IMR-90 (cell line): Measurements from ENCODE around the gene FOXK2. TPM values are rescaled to one million over a fixed set of nuclear protein-coding genes. Genes with fewer than 3 reads are reported as not detected.

ENCODE experiments used
- ATAC-seq: fragments of 200-7000 bp; cut with Tn5 transposase; 2 replicates; pipeline ENCODE4 v1.9.1; 2020; ENCODE audit warnings: low read depth, mild to moderate bottlenecking, moderate library complexity
- BruUV-seq: library from RNA; stranded (reverse); fragments of 400-500 nt; replicated peaks from 2 replicates; lab custom pipeline; 2021; lab: Mats Ljungman, UMichigan
- CTCF ChIA-PET: fragments of 300-600 bp; formaldehyde crosslinking; extraction: SDS; loops from one replicate; lab custom pipeline; 2021; ENCODE audit warnings: antibody characterized with exemption; lab: Yijun Ruan, JAX
- POLR2A ChIA-PET: fragments of 300-600 bp; sonication (Branson Sonifier 250); formaldehyde crosslinking; loops from one replicate; lab custom pipeline; 2022; ENCODE audit warnings: antibody characterized with exemption; ENCODE audit not compliant: unreplicated experiment; lab: Charles Lee
- DNase-seq: peaks from one replicate; pipeline ENCODE4 v3.0.0; 2013
- H2AFZ ChIP-seq: replicated peaks from 2 replicates; pipeline ENCODE3; 2013; ENCODE audit warnings: low read length, mild to moderate bottlenecking; ENCODE audit not compliant: poor library complexity
- H2AK5ac ChIP-seq: 2 replicates; pipeline ENCODE4 v1.6.1; 2013; ENCODE audit warnings: low read depth, low read length, inconsistent platforms
- H2AK9ac ChIP-seq: replicated peaks from 2 replicates; pipeline ENCODE3; 2013; ENCODE audit warnings: mild to moderate bottlenecking, low read depth, low read length, moderate library complexity; ENCODE audit not compliant: poor library complexity
- H2BK120ac ChIP-seq: 2 replicates; pipeline ENCODE4 v1.6.1; 2013; ENCODE audit warnings: low read depth, low read length, inconsistent platforms
- H2BK15ac ChIP-seq: 3 replicates; pipeline ENCODE4 v1.6.1; 2013; ENCODE audit warnings: low read depth, low read length, inconsistent platforms
- H2BK20ac ChIP-seq: 2 replicates; pipeline ENCODE4 v1.6.1; 2013; ENCODE audit warnings: low read depth, mild to moderate bottlenecking, inconsistent platforms, low read length, moderate library complexity
- H2BK5ac ChIP-seq: 2 replicates; pipeline ENCODE4 v1.6.1; 2013; ENCODE audit warnings: mild to moderate bottlenecking, low read depth, low read length, inconsistent platforms; ENCODE audit not compliant: poor library complexity, severe bottlenecking
- H3K14ac ChIP-seq: replicated peaks from 2 replicates; pipeline ENCODE4 v1.6.1; 2013; ENCODE audit warnings: low read depth, low read length, inconsistent platforms
- H3K18ac ChIP-seq: 2 replicates; pipeline ENCODE4 v1.6.1; 2013; ENCODE audit warnings: low read depth, low read length, control low read depth
- H3K23ac ChIP-seq: 2 replicates; pipeline ENCODE4 v1.6.1; 2013; ENCODE audit warnings: low read depth, low read length, inconsistent platforms
- H3K27ac ChIP-seq: 2 replicates; pipeline ENCODE4 v1.5.1; 2013; ENCODE audit warnings: mild to moderate bottlenecking, control low read depth, low read length; ENCODE audit not compliant: insufficient read depth
- H3K27me3 ChIP-seq: 2 replicates; pipeline ENCODE4 v1.6.1; 2013; ENCODE audit warnings: low read length; ENCODE audit not compliant: control insufficient read depth, insufficient read depth
- H3K36me3 ChIP-seq: 2 replicates; pipeline ENCODE4 v1.6.1; 2013; ENCODE audit warnings: low read length, mixed read lengths; ENCODE audit not compliant: control insufficient read depth, insufficient read depth
- H3K4ac ChIP-seq: 2 replicates; pipeline ENCODE4 v1.6.1; 2013; ENCODE audit warnings: low read depth, low read length, inconsistent platforms
- H3K4me1 ChIP-seq: 2 replicates; pipeline ENCODE4 v1.6.1; 2013; ENCODE audit warnings: low read length, mixed read lengths; ENCODE audit not compliant: control insufficient read depth, insufficient read depth
- H3K4me2 ChIP-seq: 2 replicates; pipeline ENCODE4 v1.6.1; 2013; ENCODE audit warnings: low read depth, mild to moderate bottlenecking, control low read depth, low read length, moderate library complexity
- H3K4me3 ChIP-seq: 2 replicates; pipeline ENCODE4 v1.5.1; 2013; ENCODE audit warnings: low read depth, mild to moderate bottlenecking, control low read depth, low read length, moderate library complexity; ENCODE audit not compliant: insufficient read depth
- H3K56ac ChIP-seq: 2 replicates; pipeline ENCODE4 v1.6.1; 2013; ENCODE audit warnings: low read length, inconsistent platforms; ENCODE audit not compliant: insufficient read depth; ENCODE audit errors: extremely low read depth
- H3K79me1 ChIP-seq, 2 experiments: 2 replicates each; pipeline ENCODE4 v1.6.1; 2013; ENCODE audit warnings: low read length in 2 of 2, inconsistent platforms in 1 of 2, low read depth in 1 of 2
- H3K9ac ChIP-seq: 2 replicates; pipeline ENCODE4 v1.6.1; 2013; ENCODE audit warnings: low read depth, low read length, control low read depth
- H3K9me1 ChIP-seq: 2 replicates; pipeline ENCODE4 v1.6.1; 2013; ENCODE audit warnings: low read length, inconsistent platforms; ENCODE audit not compliant: insufficient read depth
- H3K9me3 ChIP-seq: 2 replicates; pipeline ENCODE4 v1.6.1; 2013; ENCODE audit warnings: low read length; ENCODE audit not compliant: control insufficient read depth, insufficient read depth
- H4K20me1 ChIP-seq: 2 replicates; pipeline ENCODE4 v1.6.1; 2013; ENCODE audit warnings: low read length, inconsistent platforms; ENCODE audit not compliant: insufficient read depth
- H4K5ac ChIP-seq: 2 replicates; pipeline ENCODE4 v1.6.1; 2013; ENCODE audit warnings: mild to moderate bottlenecking, low read depth, low read length, control low read depth
- H4K8ac ChIP-seq, 2 experiments: 2 replicates each; pipeline ENCODE4 v1.6.1; 2013; ENCODE audit warnings: low read depth in 2 of 2, low read length in 2 of 2, control low read depth in 1 of 2, inconsistent platforms in 1 of 2
- H4K91ac ChIP-seq: 2 replicates; pipeline ENCODE4 v1.6.1; 2013; ENCODE audit warnings: low read depth, low read length, inconsistent platforms; ENCODE audit not compliant: insufficient read depth
- BHLHE40 ChIP-seq: fragments of 150-350 bp; IDR thresholded peaks from 2 replicates; pipeline ENCODE4 v1.6.1; 2016; ENCODE audit warnings: mild to moderate bottlenecking, low read depth, low read length
- CHD1 ChIP-seq: IDR thresholded peaks from 2 replicates; pipeline ENCODE4 v1.6.1; 2012; ENCODE audit warnings: low read depth, low read length, improper control_type of control experiment
- CTCF ChIP-seq: conservative IDR thresholded peaks from 2 replicates; pipeline ENCODE4 v1.5.1; 2012; ENCODE audit warnings: mild to moderate bottlenecking, low read depth, low read length, improper control_type of control experiment
- ELK1 ChIP-seq: fragments of 150-350 bp; IDR thresholded peaks from 2 replicates; pipeline ENCODE4 v1.6.1; 2016; ENCODE audit warnings: low read depth, mild to moderate bottlenecking, low read length, moderate library complexity, borderline replicate concordance
- FOS ChIP-seq: fragments of 150-350 bp; IDR thresholded peaks from 2 replicates; pipeline ENCODE4 v1.6.1; 2016; ENCODE audit warnings: low read depth, low read length
- NFE2L2 ChIP-seq: fragments of 150-350 bp; IDR thresholded peaks from 2 replicates; pipeline ENCODE4 v1.6.1; 2016; ENCODE audit warnings: low read depth, mild to moderate bottlenecking, low read length
- RAD21 ChIP-seq: IDR thresholded peaks from 2 replicates; pipeline ENCODE4 v1.6.1; 2012; ENCODE audit warnings: low read length, improper control_type of control experiment
- RCOR1 ChIP-seq: IDR thresholded peaks from 2 replicates; pipeline ENCODE4 v1.6.1; 2012; ENCODE audit warnings: mild to moderate bottlenecking, low read length, improper control_type of control experiment; ENCODE audit not compliant: insufficient replicate concordance
- SMC3 ChIP-seq: fragments of 150-350 bp; IDR thresholded peaks from 2 replicates; pipeline ENCODE4 v1.6.1; 2016; ENCODE audit warnings: low read depth, mild to moderate bottlenecking, antibody characterized with exemption, low read length, moderate library complexity
- USF2 ChIP-seq: fragments of 150-350 bp; IDR thresholded peaks from 2 replicates; pipeline ENCODE4 v1.6.1; 2017; ENCODE audit warnings: mild to moderate bottlenecking, antibody characterized with exemption, low read length, low read depth
- WGBS, 2 experiments: methylation state at CpG; one replicate each; pipeline versions ENCODE4 v1.1.5 to v1.1.7; 2013; ENCODE audit warnings: missing lambda C conversion rate in 2 of 2; ENCODE audit not compliant: insufficient read length in 1 of 2; ENCODE audit errors: extremely low coverage in 2 of 2; 5-methylcytosine and 5-hydroxymethylcytosine counted together
- dilution Hi-C: fragments of 300-500 bp; cut with HindIII; formaldehyde crosslinking; loops from one replicate; pipeline ENCODE4 v1.14.3; 2018; ENCODE audit warnings: low sequenced_read_pairs; ENCODE audit not compliant: unreplicated experiment
- in situ Hi-C: fragments of 300-500 bp; cut with MboI; formaldehyde crosslinking; loops from 3 replicates; pipeline ENCODE4 v1.14.3; 2019; ENCODE audit warnings: low sequenced_read_pairs, inconsistent platforms, mixed read lengths
- intact Hi-C: fragments of 100-400 bp; cut with micrococcal nuclease; formaldehyde crosslinking; loops from 2 replicates; pipeline ENCODE4 v1.10.0; 2022
- polyA plus RNA-seq, 3 experiments: library from polyadenylated mRNA; depleted of rRNA; stranded (reverse); fragments of >200 nt; gene quantifications; 2 replicates each; pipeline ENCODE4 v1.2.3, GENCODE V29; 2012; ENCODE audit warnings: low replicate concordance in 1 of 3
- total RNA-seq: library from RNA; depleted of rRNA; stranded (reverse); fragments of >200 nt; gene quantifications from 2 replicates; pipeline ENCODE4 v1.2.3, GENCODE V29; 2012

Gene FOXK2
- total and polyA plus RNA-seq, 2 of the 4 experiments (the other 2 are of a cell fraction), result 12.5 to 20.0 TPM

GRCh38 chr17:82527898-82528297 lies 8.4 kb downstream of the FOXK2 start:
- no peaks in the 10 kb centered on the region for H3K9me3 ChIP-seq
- no peak overlapping the region for H3K9ac ChIP-seq
- H3K27me3 ChIP-seq, result no peaks in the 10 kb centered on the region
- H4K91ac ChIP-seq, result no peak overlapping the region
- H3K56ac ChIP-seq, result no peak overlapping the region
- no peak overlapping the region for H3K4ac ChIP-seq
- CTCF ChIA-PET, result no interaction called here
- peaks cover 13% of the 10 kb centered on the region for H3K4me1 ChIP-seq
- BruUV-seq, result no TSS peak
- H2AK5ac ChIP-seq, result no peak overlapping the region
- no peak overlapping the region for H2AFZ ChIP-seq
- DNase-seq (no peak), ATAC-seq (no peak)
- peaks cover 22% of the 10 kb centered on the region for H3K9me1 ChIP-seq
- in situ Hi-C loops (no loop called here), intact Hi-C loops (no loop called here), dilution Hi-C loops (no loop called here)
- H3K4me2 ChIP-seq, result no peak overlapping the region
- no peak overlapping the region for H3K14ac ChIP-seq
- POLR2A ChIA-PET, result no interaction called here
- H2BK120ac ChIP-seq, result no peak overlapping the region
- no peak overlapping the region for H3K27ac ChIP-seq
- H4K8ac ChIP-seq, result no peak overlapping the region
- H3K18ac ChIP-seq, result no peak overlapping the region
- peaks cover 96% of the 10 kb centered on the region for H4K20me1 ChIP-seq
- H3K79me1 ChIP-seq, result peaks cover 3 to 84% of the 10 kb centered on the region in 2 experiments; a peak in 2 of 4 replicates
- no peak overlapping the region for H4K5ac ChIP-seq
- H3K23ac ChIP-seq, result no peak overlapping the region
- H3K36me3 ChIP-seq, result peaks cover 1% of the 10 kb centered on the region; the same call in 1 of the 2 replicates
- H2BK15ac ChIP-seq, result no peak overlapping the region
- H2BK5ac ChIP-seq, result no peak overlapping the region
- H2AK9ac ChIP-seq, result no peak overlapping the region
- 89% methylated on average over 3 of the region's 8 CpGs; no CpG with 5 or more reads in 1 of the 2 experiments for WGBS, 2 experiments
- H3K4me3 ChIP-seq, result no peak overlapping the region
- H2BK20ac ChIP-seq, result no peak overlapping the region
- TF ChIP-seq CHD1 (no peak), SMC3 (no peak), RCOR1 (no peak), BHLHE40 (no peak), RAD21 (no peak), USF2 (no peak), NFE2L2 (no peak), FOS (no peak), CTCF (no peak), ELK1 (no peak)
